Transverse colon (tissue), 4 donors: Measurements from ENCODE around the gene FOXP1. TPM values are rescaled to one million over a fixed set of nuclear protein-coding genes. Genes with fewer than 3 reads are reported as not detected.
A peak's percentile ranks its signal among the peaks of the same experiment; 100 is the strongest.

Source experiments
- DNase-seq: peaks from one replicate; pipeline ENCODE4 v3.0.0-alpha.2; 2019
- H3K27ac ChIP-seq, 4 donors: fragments of 200-600 bp; sonication (generic); 2 replicates each; pipeline ENCODE4 v1.5.1; 2016 to 2018; ENCODE audit warnings: inconsistent platforms in 4 of 4
- H3K27me3 ChIP-seq: fragments of 200-600 bp; sonication (generic); 2 replicates; pipeline ENCODE4 v1.5.1; 2017; ENCODE audit warnings: inconsistent platforms
- H3K36me3 ChIP-seq, 4 donors: fragments of 200-600 bp; sonication (generic); 2 replicates each; pipeline ENCODE4 v1.5.1; 2017 to 2019; ENCODE audit warnings: inconsistent platforms in 4 of 4
- H3K4me1 ChIP-seq, 4 donors: fragments of 200-600 bp; sonication (generic); 2 replicates each; pipeline ENCODE4 v1.5.1; 2017 to 2020; ENCODE audit warnings: inconsistent platforms in 4 of 4
- H3K4me3 ChIP-seq, 4 donors: fragments of 200-600 bp; sonication (generic); 1 replicate in 1 of 4; 2 replicates in 3 of 4; pipeline versions ENCODE4 v1.5.1 to v1.6.1; 2017 to 2019; ENCODE audit warnings: inconsistent platforms in 4 of 4
- H3K9me3 ChIP-seq, 2 donors: fragments of 200-600 bp; sonication (generic); 2 replicates each; pipeline ENCODE4 v1.5.1; 2017 to 2019; ENCODE audit warnings: inconsistent platforms in 2 of 2
- EP300 ChIP-seq: sonication (generic); formaldehyde crosslinking; IDR thresholded peaks from one replicate; pipeline ENCODE4 v1.6.1; 2017; ENCODE audit warnings: antibody characterized with exemption, low read depth
- POLR2A ChIP-seq: fragments of 450-650 bp; IDR thresholded peaks from one replicate; pipeline ENCODE4 v1.6.1; 2016; ENCODE audit warnings: antibody characterized with exemption, mild to moderate bottlenecking, moderate library complexity
- POLR2AphosphoS5 ChIP-seq, 3 donors: sonication (generic); formaldehyde crosslinking; IDR thresholded peaks; one replicate each; pipeline ENCODE4 v1.6.1; 2016; ENCODE audit warnings: antibody characterized with exemption in 3 of 3
- WGBS, 2 donors: methylation state at CpG; one replicate each; pipeline ENCODE4 v1.1.5; 2018; ENCODE audit warnings: low coverage in 1 of 2; 5-methylcytosine and 5-hydroxymethylcytosine counted together
- in situ Hi-C, 4 donors: fragments of 200-750 bp; cut with MboI; loops; one replicate each; pipeline versions ENCODE4 v1.15.0 to v1.15.1; 2017; ENCODE audit warnings: low sequenced_read_pairs in 3 of 4, low pct_ligation_motif_present in 1 of 4, low pct_unique_long_range_greater_than_20kb in 1 of 4
- intact Hi-C: fragments of 100-400 bp; cut with DNase I; formaldehyde crosslinking; loops from one replicate; pipeline ENCODE4 v1.15.1; 2023; ENCODE audit warnings: low total_unique reads
- total RNA-seq, 4 donors: library from RNA; depleted of rRNA; stranded (reverse); fragments of >200 nt; gene quantifications; one replicate each; pipeline ENCODE4 v1.1.0, GENCODE V29; 2016
- TF ChIP-seq, protein P1 (sequence below), 5 experiments: fragments of 200-600 bp in 3 of 5; fragments of 450-650 bp in 2 of 5; sonication (generic) in 3 of 5; IDR thresholded peaks; 1 replicate in 2 of 5; 2 replicates in 3 of 5; pipeline ENCODE4 v1.5.1; 2016 to 2017; ENCODE audit warnings: antibody characterized with exemption in 5 of 5, inconsistent platforms in 3 of 5, mild to moderate bottlenecking in 2 of 5, moderate library complexity in 1 of 5

Gene FOXP1
- total RNA-seq, 4 donors from 2014 or later = 102 to 260 (median 150) TPM

GRCh38 chr3:71133865-71134264 is 449.7 kb downstream of the FOXP1 start:
- DNase-seq = no peak
- Histone ChIP-seq H3K27ac (peak overlapping the region; percentile 86 to 94 (median 93)), H3K27me3 (no peaks in the 10 kb centered on the region), H3K36me3 (no peaks in the 10 kb centered on the region), H3K9me3 (no peaks in the 10 kb centered on the region), H3K4me3 (peak overlapping the region in 1 of 4 donors; percentile 0), H3K4me1 (peaks cover 28 to 71% (median 60%) of the 10 kb centered on the region in 4 donors)
- TF ChIP-seq POLR2AphosphoS5 (IDR thresholded peaks at IDR 0.05) (peak in 1 of 3 donors; percentile 6), POLR2A (no peak)
- intact Hi-C loops = loop anchor here (10.0 kb wide), 3 partner anchors 111 to 451 kb away; partner anchors contain the start of gene FOXP1
- 16 to 47% methylated on average over 4 of the region's 4 CpGs for WGBS, 2 donors
- in situ Hi-C loops = no loop called here

- DNase-seq = no peak
- intact Hi-C loops = loop anchor here (10.0 kb wide), 3 partner anchors 112 to 452 kb away; partner anchors contain the start of gene FOXP1
- TF ChIP-seq POLR2AphosphoS5 (IDR thresholded peaks at IDR 0.05) (no peak), EP300 (no peak), POLR2A (no peak)
- TF ChIP-seq, protein P1, sequence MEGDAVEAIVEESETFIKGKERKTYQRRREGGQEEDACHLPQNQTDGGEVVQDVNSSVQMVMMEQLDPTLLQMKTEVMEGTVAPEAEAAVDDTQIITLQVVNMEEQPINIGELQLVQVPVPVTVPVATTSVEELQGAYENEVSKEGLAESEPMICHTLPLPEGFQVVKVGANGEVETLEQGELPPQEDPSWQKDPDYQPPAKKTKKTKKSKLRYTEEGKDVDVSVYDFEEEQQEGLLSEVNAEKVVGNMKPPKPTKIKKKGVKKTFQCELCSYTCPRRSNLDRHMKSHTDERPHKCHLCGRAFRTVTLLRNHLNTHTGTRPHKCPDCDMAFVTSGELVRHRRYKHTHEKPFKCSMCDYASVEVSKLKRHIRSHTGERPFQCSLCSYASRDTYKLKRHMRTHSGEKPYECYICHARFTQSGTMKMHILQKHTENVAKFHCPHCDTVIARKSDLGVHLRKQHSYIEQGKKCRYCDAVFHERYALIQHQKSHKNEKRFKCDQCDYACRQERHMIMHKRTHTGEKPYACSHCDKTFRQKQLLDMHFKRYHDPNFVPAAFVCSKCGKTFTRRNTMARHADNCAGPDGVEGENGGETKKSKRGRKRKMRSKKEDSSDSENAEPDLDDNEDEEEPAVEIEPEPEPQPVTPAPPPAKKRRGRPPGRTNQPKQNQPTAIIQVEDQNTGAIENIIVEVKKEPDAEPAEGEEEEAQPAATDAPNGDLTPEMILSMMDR (IDR thresholded peaks at IDR 0.05) = no peak
- peak overlapping the region; percentile 86 to 94 (median 93) for H3K27ac ChIP-seq
- 55 to 67% methylated on average over 8 of the region's 8 CpGs for WGBS, 2 donors
- H3K4me3 ChIP-seq = no peak overlapping the region
- in situ Hi-C loops = no loop called here
- no peaks in the 10 kb centered on the region for H3K27me3 ChIP-seq
- peaks cover 29 to 78% (median 64%) of the 10 kb centered on the region in 4 donors for H3K4me1 ChIP-seq
- H3K9me3 ChIP-seq = no peaks in the 10 kb centered on the region
- H3K36me3 ChIP-seq = no peaks in the 10 kb centered on the region
Observed at GRCh38 chr3:71132995-71133730, 450.4 kb downstream of the FOXP1 start.

GRCh38 chr3:71131375-71132314 is 451.9 kb downstream of the FOXP1 start:
- intact Hi-C loops (loop anchor here (10.0 kb wide), 3 partner anchors 113 to 453 kb away; partner anchors contain the start of gene FOXP1), in situ Hi-C loops (no loop called here)
- H3K4me1 ChIP-seq = peaks cover 39 to 89% (median 73%) of the 10 kb centered on the region in 4 donors
- DNase-seq = no peak
- no peaks in the 10 kb centered on the region for H3K9me3 ChIP-seq
- H3K27ac ChIP-seq = peak overlapping the region; percentile 86 to 94 (median 93)
- no peaks in the 10 kb centered on the region for H3K36me3 ChIP-seq
- TF ChIP-seq, protein P1 (IDR thresholded peaks at IDR 0.05) = no peak
- no peak for TF ChIP-seq POLR2A
- TF ChIP-seq POLR2AphosphoS5 (IDR thresholded peaks at IDR 0.05) = no peak
- no peak for TF ChIP-seq EP300
- no peaks in the 10 kb centered on the region for H3K27me3 ChIP-seq
- WGBS, 2 donors = 36 to 40% methylated on average over 9 to 10 of the region's 10 CpGs
- peak overlapping the region in 3 of 4 donors; percentile 45 to 64 (median 45) for H3K4me3 ChIP-seq

- H3K36me3 ChIP-seq = no peaks in the 10 kb centered on the region
- intact Hi-C loops = loop anchor here (10.0 kb wide), 3 partner anchors 114 to 454 kb away; partner anchors contain the start of gene FOXP1
- peaks cover 33 to 89% (median 64%) of the 10 kb centered on the region in 4 donors for H3K4me1 ChIP-seq
- peak; percentile 79 for DNase-seq
- no peaks in the 10 kb centered on the region for H3K9me3 ChIP-seq
- no peaks in the 10 kb centered on the region for H3K27me3 ChIP-seq
- in situ Hi-C loops = no loop called here
- peak overlapping the region; percentile 86 to 94 (median 93) for H3K27ac ChIP-seq
- H3K4me3 ChIP-seq = peak overlapping the region; percentile 21 to 64 (median 45)
- no peak for TF ChIP-seq EP300
- peak; percentile 85 for TF ChIP-seq POLR2A
- TF ChIP-seq POLR2AphosphoS5 (IDR thresholded peaks at IDR 0.05) = peak; percentile 77 to 92 (median 91)
- WGBS, 2 donors = 7 to 12% methylated on average over 17 to 19 of the region's 19 CpGs
Observed at GRCh38 chr3:71130471-71131374, 452.8 kb downstream of the FOXP1 start.
